HG02610 (cell line): ENCODE data around the gene PPP3CA.
A peak's percentile ranks its signal among the peaks of the same experiment; 100 is the strongest.
"Not testable (repeated sequence)": the region's sequence is repeated elsewhere in the genome, so short reads cannot be mapped to it uniquely, and the experiment has no call there.

ENCODE experiments used
- ATAC-seq: cut with Tn5 transposase; IDR thresholded peaks from one replicate; pipeline ENCODE4 v1.9.1; 2021; ENCODE audit warnings: mild to moderate bottlenecking, moderate library complexity; ENCODE audit not compliant: unreplicated experiment

The PPP3CA gene

DNA sequence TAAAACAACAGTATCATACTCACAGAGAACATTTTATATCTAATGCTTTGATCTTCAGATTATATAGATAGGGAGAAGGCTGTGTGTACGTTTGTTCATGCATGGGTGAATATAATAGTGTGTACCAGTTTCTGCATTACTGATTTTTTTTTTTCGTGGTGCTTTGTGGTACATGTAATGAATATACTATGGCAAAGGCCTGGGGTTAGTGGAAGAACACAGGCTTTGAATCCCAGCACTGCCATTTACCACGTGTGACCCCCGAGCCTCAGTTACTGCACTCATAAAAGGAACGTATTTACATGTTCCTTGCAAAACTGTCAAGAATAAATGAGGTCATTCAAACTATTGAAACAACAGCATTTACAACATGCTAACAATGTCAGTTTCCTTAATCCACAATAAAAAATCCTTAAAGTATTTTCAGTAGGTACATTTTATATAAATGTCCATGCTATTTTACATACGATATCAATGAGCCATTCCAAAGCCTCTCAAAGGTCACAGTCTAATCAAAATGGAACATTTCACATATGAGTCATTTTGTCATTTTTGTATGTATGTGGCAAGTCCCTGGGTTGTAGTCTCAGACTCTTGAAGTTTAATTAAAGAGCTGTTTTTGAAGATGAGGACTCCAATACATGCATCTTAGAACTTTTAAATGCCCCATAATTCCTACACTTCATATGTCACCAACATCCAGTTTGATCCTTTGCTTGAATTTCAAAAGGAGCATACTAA lies 242.8 kb downstream of the PPP3CA start:
- ATAC-seq = peak; percentile 55

DNA sequence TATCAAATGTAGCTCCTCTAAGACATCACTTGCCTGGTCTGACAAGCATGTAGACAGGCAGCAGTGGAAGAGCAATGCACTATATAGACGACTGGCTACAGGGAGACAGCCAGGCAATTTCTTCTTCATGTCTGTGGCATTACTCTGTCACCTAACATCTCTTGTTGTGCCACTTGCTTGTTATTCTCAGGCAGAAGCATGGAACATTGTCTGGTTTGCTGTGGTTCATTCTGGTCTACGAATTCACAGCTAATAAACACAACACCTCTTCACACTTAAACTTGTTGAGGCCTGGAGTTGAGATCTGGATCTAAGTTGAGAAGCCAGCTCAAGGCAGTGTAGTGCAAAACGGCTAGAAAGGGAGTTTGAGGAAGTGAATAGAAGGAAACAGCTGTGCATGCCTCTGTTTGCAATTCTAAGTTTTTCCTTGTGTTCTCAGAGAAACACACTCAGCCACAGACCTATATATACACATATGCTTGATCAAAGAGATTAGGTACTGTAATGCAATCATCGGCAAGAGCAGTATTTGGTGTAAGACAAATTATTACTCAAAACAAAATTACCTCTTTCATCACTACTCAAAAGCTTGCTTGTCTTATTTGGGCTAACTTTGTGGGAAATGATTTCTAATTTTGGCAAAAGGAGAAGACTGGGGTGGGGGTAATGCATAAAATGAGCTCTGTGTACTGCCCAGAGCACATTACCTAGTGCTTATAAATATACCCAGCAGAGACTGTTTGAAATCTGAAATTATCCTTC lies 243.8 kb downstream of the PPP3CA start:
- peak; percentile 90 for ATAC-seq

DNA sequence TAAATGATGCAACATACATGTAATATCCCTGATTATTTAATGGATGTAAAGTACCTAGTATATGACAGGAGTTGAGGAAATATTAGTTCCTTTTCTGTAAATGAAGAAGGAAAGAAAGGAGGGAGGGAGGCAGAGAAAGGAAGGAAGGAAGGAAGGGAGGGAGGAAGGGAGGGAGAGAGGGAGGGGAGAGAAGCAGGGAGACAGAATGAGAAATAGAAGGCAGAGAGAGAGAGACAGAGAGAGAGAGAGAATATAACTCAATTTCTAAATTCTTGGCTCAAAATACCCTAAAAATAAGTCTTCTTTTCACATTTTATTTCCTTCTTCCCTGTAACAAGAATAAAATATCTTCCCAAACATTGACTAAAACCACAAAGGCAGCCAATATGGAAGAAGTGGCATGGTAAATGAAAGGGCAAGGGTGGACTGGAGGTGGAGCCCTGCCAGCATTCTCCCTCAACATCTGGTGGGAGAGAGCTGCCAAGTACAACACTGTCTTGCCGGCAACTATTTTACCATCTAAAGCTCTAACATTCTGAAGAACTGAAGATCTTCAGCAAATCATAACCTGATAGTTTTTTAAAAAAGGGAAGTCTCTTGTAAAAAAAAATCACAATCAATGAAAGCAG lies 245.1 kb downstream of the PPP3CA start:
- ATAC-seq = no peak

DNA sequence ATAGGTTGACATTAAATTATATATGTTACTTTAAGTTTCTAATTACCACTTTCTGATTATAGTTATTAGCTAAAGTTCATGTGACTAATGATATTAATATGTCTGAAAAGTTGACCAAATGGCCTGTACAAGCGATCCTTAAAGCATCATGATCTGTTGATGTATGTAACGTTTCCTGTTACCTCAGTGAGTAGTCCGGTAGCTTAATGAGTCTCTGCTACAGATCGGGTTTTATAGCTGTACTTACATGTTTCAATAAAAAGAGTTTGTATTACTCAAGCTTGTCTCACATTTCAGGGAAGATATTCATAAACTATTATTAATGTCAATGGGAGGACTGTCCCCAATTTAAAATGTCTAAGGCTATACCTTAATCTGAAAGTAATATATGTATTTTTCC lies 246.3 kb downstream of the PPP3CA start:
- no peak for ATAC-seq

DNA sequence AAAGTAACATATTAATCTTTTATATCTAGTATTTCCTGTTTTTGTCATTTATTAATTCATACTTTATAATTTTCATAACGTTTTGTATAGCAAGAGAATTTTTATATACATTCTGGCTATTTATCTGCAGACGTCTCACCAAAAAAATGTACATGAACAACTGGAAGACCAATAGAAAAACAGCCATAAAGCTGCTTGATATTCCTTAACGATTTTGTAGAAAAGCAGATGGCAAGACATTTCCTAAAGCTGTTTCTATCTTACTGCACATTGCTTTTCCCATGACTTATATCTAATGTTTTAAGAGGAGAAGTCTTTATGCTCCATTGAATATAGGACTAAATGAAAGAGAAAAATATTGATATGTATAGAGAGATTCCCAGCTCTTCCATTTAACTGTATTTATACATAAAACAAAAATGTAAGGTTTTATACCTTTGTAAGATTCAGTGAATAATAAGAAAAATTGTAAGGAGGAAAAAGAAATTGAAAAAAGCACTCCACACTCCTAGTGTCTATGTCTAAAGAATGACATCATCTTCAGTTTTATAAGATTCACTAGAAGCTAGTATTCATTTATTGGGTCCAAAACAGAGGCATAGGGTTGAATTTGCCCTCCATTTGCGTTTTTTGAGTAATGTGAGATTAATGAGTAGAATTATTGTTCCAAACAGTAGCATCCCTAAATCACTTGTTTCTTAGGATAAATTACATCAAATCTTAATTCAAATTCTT lies 248.5 kb downstream of the PPP3CA start:
- ATAC-seq = no peak

DNA sequence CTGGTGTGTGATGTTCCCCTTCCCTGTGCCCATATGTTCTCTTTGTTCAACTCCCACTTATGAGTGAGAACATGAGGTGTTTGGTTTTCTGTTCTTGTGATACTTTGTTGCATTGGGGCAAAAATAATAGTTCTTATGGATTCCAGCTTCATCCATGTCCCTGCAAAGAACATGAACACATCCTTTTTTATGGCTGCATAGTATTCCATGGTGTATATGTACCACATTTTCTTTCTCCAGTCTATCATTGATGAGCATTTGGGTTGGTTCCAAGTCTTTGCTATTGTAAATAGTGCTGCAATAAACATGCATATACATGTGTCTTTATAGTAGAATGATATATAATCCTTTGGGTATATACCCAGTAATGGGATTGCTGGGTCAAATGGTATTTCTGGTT lies 254.7 kb downstream of the PPP3CA start:
- not testable (repeated sequence) for ATAC-seq

DNA sequence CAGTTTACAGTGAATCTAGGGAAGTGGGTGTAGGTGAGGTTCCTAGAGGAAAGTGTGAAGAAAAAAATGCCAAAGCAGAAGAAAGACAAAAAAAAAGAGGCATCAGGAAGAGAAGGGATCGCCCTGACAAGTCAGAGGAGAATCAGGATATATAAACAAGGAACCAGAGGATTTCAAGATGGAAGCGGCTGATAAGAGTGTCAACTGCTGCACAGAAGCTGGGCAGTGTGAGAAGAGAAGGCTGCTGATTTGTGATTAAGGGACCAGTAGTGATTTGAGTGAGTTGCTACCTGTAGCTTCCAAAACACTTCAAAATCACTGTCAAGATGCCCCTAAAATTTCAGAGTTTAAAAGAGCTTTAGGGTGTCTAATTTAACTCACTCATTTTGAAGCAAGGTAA lies 258.2 kb downstream of the PPP3CA start:
- ATAC-seq = no peak

DNA sequence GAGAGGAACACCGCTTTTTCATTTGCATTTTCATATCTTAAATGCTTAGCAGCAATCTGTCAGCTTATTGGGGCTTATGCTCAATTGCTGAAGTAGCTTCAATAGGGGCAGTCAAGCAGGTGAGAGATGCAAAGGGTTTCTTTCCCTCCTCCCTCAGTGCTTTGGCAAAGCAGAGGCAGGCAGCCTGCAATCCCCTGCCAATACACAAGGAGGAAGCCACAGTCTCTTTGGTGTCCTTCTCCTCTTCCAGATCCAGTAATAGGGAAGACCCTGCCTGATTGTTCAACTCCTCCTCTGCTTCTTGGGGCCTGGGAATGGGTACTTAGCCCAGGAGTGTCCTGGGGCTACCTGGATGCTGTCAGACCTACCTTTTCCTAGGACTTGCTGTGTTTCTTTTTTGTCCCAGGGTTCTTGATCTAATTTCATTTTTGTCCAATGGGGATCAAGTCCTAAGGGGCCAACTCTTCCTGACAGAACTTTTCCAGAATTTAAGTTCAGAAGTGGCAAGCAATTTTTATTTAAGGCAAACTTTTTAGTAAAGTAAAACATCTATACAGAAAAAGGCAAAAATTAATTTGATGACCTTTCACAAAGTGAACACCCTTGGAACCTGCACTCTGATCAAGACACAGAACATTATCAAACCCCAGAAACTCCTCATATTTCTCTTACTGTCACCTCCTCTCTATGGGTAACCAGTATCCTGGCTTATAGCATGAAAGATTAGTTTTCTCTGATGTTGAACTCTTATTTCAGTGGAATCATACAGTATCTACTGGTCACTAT lies 260.3 kb downstream of the PPP3CA start:
- ATAC-seq = no peak

DNA sequence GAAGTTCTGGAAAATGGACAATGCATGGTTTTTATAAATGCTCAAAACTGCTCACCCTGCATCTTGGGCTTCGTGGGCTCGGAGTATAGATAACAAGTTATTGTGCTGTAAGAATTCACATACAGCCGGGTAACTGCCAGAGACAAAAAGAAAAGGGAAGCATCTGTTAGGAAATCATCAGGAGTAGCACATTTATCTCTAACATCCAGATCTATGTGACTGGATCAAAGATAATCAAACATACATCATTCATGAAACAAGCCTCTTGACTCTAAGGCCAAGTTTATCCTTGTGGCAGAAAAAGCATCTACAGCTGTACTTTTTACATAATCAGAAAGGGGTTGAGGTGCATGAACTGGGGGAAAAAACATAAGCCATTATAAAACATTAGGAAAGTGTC lies 264.2 kb downstream of the PPP3CA start:
- no peak for ATAC-seq

DNA sequence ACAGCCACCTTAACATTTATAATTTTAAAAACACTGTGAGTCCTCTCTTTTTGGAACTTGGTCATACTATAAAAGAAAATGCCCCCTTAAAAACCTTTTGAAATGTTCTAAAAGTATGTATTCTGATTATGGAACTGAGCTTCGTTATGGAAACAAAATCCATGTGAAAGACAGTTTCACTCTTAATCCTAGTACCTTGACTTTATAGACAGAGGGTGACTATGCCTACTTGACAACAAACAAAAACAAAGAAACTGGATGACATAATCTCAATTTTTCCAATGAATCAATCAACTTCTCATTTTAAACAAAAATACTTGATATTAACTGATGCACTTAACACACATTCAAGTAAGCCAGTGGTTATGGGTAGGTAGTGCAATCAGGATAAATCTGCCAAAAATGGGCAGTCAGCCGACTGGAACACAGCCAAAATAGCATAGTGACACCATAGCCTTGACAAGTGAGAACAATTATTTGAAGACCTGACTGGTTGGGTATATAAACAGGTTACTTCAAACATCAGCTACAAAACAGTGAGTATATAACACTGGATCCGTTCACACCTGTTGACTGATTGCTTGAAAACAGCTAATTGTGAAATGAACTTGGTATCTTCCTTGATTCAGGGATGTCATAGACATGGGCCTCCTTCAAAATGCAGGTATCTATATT lies 265.5 kb downstream of the PPP3CA start:
- no peak for ATAC-seq

DNA sequence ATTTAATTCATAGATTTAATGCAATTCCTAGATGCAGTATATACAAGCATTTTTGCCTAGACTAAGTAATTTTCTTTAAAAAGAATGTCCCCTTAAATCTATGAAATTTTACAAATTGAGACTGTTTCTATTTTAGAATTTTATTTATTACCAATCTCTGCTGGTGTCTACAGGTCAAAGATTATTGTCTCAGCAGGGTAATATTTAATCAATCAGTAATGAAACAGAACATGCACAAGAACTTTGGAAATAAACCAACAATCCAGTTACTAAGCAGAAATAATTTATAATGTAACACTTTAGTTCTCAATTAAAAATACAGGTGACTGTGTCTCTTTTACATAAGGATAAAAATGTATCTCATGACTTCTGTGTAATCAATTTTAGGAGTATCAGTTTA lies 266.2 kb downstream of the PPP3CA start:
- no peak for ATAC-seq

DNA sequence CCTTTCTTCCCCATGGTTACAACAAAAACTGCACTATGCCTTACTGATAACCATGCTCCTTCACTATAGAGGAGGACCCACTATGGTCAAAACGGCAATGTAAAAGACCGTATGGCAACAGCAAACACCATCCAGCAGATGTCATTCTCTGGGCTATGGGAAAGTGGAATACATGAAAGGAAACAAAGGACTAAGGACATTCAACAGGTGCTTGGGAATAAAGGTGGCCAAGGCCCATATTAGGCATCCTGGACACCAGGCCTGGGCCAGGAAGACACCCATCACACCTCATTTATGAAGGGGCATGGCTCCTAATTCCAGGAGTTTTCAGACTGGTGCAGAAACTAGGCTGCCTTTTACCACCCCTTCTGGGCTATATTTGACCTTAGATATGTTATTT lies 268.4 kb downstream of the PPP3CA start:
- no peak for ATAC-seq

DNA sequence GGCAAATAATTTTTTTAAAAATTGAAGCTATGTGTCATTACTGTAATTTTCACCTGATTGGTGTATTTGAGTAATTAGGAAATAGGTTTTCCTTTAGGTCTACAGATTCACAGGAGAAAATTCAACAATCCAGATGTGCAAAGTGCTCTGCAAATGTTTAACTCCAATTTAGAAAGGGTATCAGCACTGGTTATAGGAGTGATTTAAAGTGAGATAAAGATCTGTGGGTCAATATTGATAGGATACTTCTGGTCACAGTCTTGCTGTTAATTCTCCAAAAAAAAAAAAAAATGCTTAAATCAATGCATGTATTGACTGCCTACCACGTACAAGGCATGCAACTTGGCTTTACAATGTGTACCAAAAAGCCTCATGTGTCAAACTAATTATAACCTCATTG lies 271.3 kb downstream of the PPP3CA start:
- no peak for ATAC-seq

DNA sequence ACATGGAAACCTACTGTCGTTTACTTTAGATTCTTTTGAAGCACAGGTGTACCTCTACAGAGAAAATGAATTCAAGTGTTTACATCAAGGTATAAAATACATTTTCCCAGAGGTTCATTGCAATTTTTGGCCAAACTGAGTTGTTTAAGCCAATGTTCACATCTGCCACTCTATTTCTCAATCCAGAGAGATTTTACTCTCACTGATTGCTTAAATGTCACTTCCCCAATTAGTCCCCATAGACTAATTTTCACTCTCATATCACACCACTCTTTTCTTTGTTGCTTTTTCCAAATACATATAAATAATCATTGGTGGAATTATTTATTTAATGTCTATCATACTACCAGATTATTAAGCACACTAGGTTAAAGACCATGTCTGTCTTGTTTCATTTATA lies 271.8 kb downstream of the PPP3CA start:
- ATAC-seq = no peak

DNA sequence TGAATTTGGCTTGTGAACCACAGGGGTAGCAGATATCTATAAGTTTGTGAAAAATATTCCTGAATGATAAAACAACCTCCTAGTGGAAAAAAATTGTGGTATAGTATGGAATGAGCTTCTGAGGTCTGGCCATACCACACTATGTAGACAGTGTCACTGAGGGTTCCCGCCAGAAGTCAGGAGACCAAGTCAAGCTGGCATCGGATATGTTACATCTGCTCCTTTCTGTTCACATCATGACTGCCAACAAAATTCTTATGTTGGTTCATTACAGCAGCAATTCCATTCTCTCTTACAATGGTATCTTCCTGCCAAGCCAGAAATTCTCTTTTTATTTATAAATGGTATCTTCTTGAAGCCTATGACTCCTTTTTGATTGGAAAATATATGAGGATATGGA lies 273.0 kb downstream of the PPP3CA start:
- ATAC-seq = no peak

DNA sequence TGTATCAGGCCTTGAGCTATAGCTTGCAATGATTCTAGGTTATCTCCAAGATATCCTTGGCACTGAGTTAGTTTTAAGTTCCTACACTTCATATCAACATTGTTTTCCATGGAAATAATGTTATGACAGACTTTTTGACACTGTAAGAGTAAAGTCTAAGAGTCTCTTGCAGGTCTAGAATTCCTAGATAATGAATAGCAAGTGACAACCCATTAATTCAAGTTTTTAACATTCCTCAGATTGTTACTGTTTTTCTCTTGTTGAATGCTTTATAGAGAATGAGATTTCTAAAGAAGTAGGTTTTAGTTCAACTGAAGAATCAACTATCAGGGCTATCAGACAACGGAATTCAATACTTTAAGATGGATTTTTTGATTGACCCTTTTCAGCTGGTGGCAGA lies 276.1 kb downstream of the PPP3CA start:
- no peak for ATAC-seq

DNA sequence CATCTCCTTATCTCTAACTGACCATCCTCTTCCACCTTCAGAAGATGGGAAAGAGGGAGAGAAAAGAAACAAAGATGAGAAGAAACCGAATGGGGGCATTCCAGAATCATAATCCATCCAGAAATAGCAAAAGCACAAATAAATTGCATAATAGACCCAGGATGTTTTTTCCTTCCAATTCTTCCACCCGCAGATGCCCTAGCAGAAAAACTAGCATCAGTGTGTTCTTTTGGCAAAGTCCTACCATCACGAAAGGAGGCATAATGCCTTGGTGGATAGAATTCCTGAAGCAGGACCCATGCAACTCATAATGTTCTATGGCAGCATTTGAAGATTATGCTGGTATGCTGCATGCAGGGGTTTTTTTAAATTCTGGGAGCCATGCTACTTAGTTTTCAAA lies 279.2 kb downstream of the PPP3CA start:
- no peak for ATAC-seq

DNA sequence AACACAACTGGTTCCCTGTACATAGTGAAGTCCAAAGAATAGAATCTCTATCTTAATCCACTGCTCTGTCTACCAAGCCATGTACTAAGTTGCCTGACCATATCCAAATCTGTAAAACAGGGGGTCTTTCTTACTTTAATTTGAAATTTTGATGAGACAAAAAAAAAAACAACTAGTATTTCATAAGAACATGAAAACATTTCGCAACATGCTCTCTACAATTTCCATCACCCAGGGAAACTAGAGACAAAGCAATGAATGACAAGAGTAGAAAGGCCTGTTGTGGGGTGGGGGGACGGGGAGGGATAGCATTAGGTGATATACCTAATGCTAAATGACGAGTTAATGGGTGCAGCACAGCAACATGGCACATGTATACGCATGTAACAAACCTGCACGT lies 279.9 kb downstream of the PPP3CA start:
- no peak for ATAC-seq

DNA sequence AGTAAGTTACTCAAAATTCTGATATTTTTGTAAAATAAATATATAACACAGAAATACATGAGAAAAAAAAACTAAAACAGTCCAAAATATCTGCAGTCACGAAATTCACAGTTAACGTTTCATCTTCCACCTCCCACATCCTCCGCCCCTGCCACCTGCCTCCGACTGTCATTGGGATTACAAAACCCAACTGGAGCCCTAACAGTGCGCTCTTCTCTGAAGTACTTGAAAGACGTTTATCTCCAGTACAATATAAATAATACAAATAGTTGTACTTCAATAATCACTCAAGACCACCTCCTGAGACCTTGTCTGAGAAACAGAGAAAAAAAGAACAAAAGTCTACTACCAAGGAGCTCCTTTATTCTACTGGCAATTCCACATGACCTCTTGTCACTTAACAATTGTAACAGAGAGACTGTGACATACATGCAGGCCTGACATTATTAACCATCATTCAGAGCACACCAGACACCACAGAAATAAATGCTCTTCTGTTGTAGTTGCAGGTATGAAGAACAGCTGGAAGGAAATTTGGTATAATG lies 280.6 kb downstream of the PPP3CA start:
- ATAC-seq = no peak
